ENCODE data around the gene HSPA5. TPM values are rescaled to one million over a fixed set of nuclear protein-coding genes. Genes with fewer than 3 reads are reported as not detected.
"Not testable (repeated sequence)": the region's sequence is repeated elsewhere in the genome, so short reads cannot be mapped to it uniquely, and the experiment has no call there.

The HSPA5 gene
- polyA plus RNA-seq (2013, experiment 1 of 2) = 258 TPM
- polyA plus RNA-seq (2013, experiment 2 of 2) = 242 TPM

GRCh38 chr9:125241000-125241862 is at the start of gene HSPA5:
Gene HSPA5 (minus strand): TSS chr9:125241343. CDS start chr9:125241126, 217 bp downstream.
- no peaks in the 10 kb centered on the region for H3K27me3 ChIP-seq (ENCODE audit: insufficient read depth, low read length)
- peaks cover 42% of the 10 kb centered on the region for H3K36me3 ChIP-seq (ENCODE audit: insufficient read depth, low read length)
- under 1% methylated on average over 59 of the region's 59 CpGs for WGBS

GRCh38 chr9:125286935-125287433 is 45.8 kb upstream of the HSPA5 start:
- H3K36me3 ChIP-seq (ENCODE audit: insufficient read depth, low read length); H3K9me3 ChIP-seq (ENCODE audit: insufficient read depth, low read depth, low read length); H3K4me1 ChIP-seq (ENCODE audit: insufficient read depth, low read length); H3K27ac ChIP-seq (ENCODE audit: low read depth, low read length); H3K4me3 ChIP-seq (ENCODE audit: low read length); H3K9ac ChIP-seq (ENCODE audit: low read depth, low read length); H3K27me3 ChIP-seq (ENCODE audit: insufficient read depth, low read length): not testable (repeated sequence)
- 96% methylated on average over 7 of the region's 7 CpGs for WGBS

More at GRCh38 chr9:125241000-125241862, at the start of gene HSPA5:
- Histone ChIP-seq H3K9me3 (ENCODE audit: insufficient read depth, low read depth, low read length) (no peaks in the 10 kb centered on the region), H3K9ac (ENCODE audit: low read depth, low read length) (peak within 1 kb of the TSS; percentile 97), H3K4me3 (ENCODE audit: low read length) (peak within 1 kb of the TSS; percentile 91), H3K27ac (ENCODE audit: low read depth, low read length) (peak within 1 kb of the TSS; percentile 88), H3K4me1 (ENCODE audit: insufficient read depth, low read length) (peaks cover 14% of the 10 kb centered on the region; the same call in 1 of the 2 replicates)

GRCh38 chr9:125284855-125285254 is 43.7 kb upstream of the HSPA5 start:
- WGBS = 100% methylated on average over 3 of the region's 3 CpGs
- H3K9me3 ChIP-seq (ENCODE audit: insufficient read depth, low read depth, low read length) = no peaks in the 10 kb centered on the region
- no peaks in the 10 kb centered on the region for H3K4me1 ChIP-seq (ENCODE audit: insufficient read depth, low read length)
- H3K27ac ChIP-seq (ENCODE audit: low read depth, low read length) = no peak overlapping the region
- no peaks in the 10 kb centered on the region for H3K27me3 ChIP-seq (ENCODE audit: insufficient read depth, low read length)
- H3K9ac ChIP-seq (ENCODE audit: low read depth, low read length) = no peak overlapping the region
- H3K36me3 ChIP-seq (ENCODE audit: insufficient read depth, low read length) = no peaks in the 10 kb centered on the region
- H3K4me3 ChIP-seq (ENCODE audit: low read length) = no peak overlapping the region

GRCh38 chr9:125280945-125281344 is 39.8 kb upstream of the HSPA5 start:
- H3K9ac ChIP-seq (ENCODE audit: low read depth, low read length) = no peak overlapping the region
- no peaks in the 10 kb centered on the region for H3K4me1 ChIP-seq (ENCODE audit: insufficient read depth, low read length)
- H3K9me3 ChIP-seq (ENCODE audit: insufficient read depth, low read depth, low read length) = no peaks in the 10 kb centered on the region
- WGBS = 93% methylated on average over 3 of the region's 4 CpGs
- no peaks in the 10 kb centered on the region for H3K27me3 ChIP-seq (ENCODE audit: insufficient read depth, low read length)
- H3K4me3 ChIP-seq (ENCODE audit: low read length) = no peak overlapping the region
- H3K27ac ChIP-seq (ENCODE audit: low read depth, low read length) = no peak overlapping the region
- H3K36me3 ChIP-seq (ENCODE audit: insufficient read depth, low read length) = no peaks in the 10 kb centered on the region

- Histone ChIP-seq H3K27ac (ENCODE audit: low read depth, low read length) (no peak overlapping the region), H3K27me3 (ENCODE audit: insufficient read depth, low read length) (no peaks in the 10 kb centered on the region), H3K4me1 (ENCODE audit: insufficient read depth, low read length) (peaks cover 7% of the 10 kb centered on the region; the same call in 1 of the 2 replicates), H3K9me3 (ENCODE audit: insufficient read depth, low read depth, low read length) (no peaks in the 10 kb centered on the region), H3K9ac (ENCODE audit: low read depth, low read length) (no peak overlapping the region), H3K4me3 (ENCODE audit: low read length) (no peak overlapping the region), H3K36me3 (ENCODE audit: insufficient read depth, low read length) (no peaks in the 10 kb centered on the region)
Measured at GRCh38 chr9:125277411-125277810, 36.3 kb upstream of the HSPA5 start.

GRCh38 chr9:125276771-125277170 is 35.6 kb upstream of the HSPA5 start:
- Histone ChIP-seq H3K27me3 (ENCODE audit: insufficient read depth, low read length) (no peaks in the 10 kb centered on the region), H3K36me3 (ENCODE audit: insufficient read depth, low read length) (no peaks in the 10 kb centered on the region)

GRCh38 chr9:125272697-125273096 is 31.6 kb upstream of the HSPA5 start:
- no peaks in the 10 kb centered on the region for H3K9me3 ChIP-seq (ENCODE audit: insufficient read depth, low read depth, low read length)
- no peak overlapping the region for H3K4me3 ChIP-seq (ENCODE audit: low read length)
- peaks cover 17% of the 10 kb centered on the region; the same call in 1 of the 2 replicates for H3K4me1 ChIP-seq (ENCODE audit: insufficient read depth, low read length)
- WGBS = 93% methylated on average over 3 of the region's 3 CpGs
- H3K27me3 ChIP-seq (ENCODE audit: insufficient read depth, low read length) = no peaks in the 10 kb centered on the region
- H3K9ac ChIP-seq (ENCODE audit: low read depth, low read length) = no peak overlapping the region
- no peaks in the 10 kb centered on the region for H3K36me3 ChIP-seq (ENCODE audit: insufficient read depth, low read length)
- H3K27ac ChIP-seq (ENCODE audit: low read depth, low read length) = peak overlapping the region; percentile 3; the same call in 1 of the 2 replicates

More at GRCh38 chr9:125276771-125277170, 35.6 kb upstream of the HSPA5 start:
- Histone ChIP-seq H3K9me3 (ENCODE audit: insufficient read depth, low read depth, low read length) (no peaks in the 10 kb centered on the region), H3K4me3 (ENCODE audit: low read length) (no peak overlapping the region), H3K9ac (ENCODE audit: low read depth, low read length) (no peak overlapping the region), H3K4me1 (ENCODE audit: insufficient read depth, low read length) (peaks cover 10% of the 10 kb centered on the region; the same call in 1 of the 2 replicates), H3K27ac (ENCODE audit: low read depth, low read length) (no peak overlapping the region)
- whole genome bisulfite sequencing = 89% methylated on average over 4 of the region's 4 CpGs

GRCh38 chr9:125271081-125271480 is 29.9 kb upstream of the HSPA5 start:
- H3K4me3 ChIP-seq (ENCODE audit: low read length) = no peak overlapping the region
- no peak overlapping the region for H3K9ac ChIP-seq (ENCODE audit: low read depth, low read length)
- H3K27ac ChIP-seq (ENCODE audit: low read depth, low read length) = peak overlapping the region; percentile 5; the same call in 1 of the 2 replicates
- no peaks in the 10 kb centered on the region for H3K27me3 ChIP-seq (ENCODE audit: insufficient read depth, low read length)
- H3K36me3 ChIP-seq (ENCODE audit: insufficient read depth, low read length) = no peaks in the 10 kb centered on the region
- H3K9me3 ChIP-seq (ENCODE audit: insufficient read depth, low read depth, low read length) = no peaks in the 10 kb centered on the region
- 93% methylated on average over 5 of the region's 5 CpGs for WGBS
- peaks cover 17% of the 10 kb centered on the region; the same call in 1 of the 2 replicates for H3K4me1 ChIP-seq (ENCODE audit: insufficient read depth, low read length)

- Histone ChIP-seq H3K27ac (ENCODE audit: low read depth, low read length) (no peak overlapping the region), H3K27me3 (ENCODE audit: insufficient read depth, low read length) (no peaks in the 10 kb centered on the region), H3K9me3 (ENCODE audit: insufficient read depth, low read depth, low read length) (no peaks in the 10 kb centered on the region), H3K4me3 (ENCODE audit: low read length) (no peak overlapping the region), H3K4me1 (ENCODE audit: insufficient read depth, low read length) (peaks cover 17% of the 10 kb centered on the region; the same call in 1 of the 2 replicates), H3K9ac (ENCODE audit: low read depth, low read length) (no peak overlapping the region), H3K36me3 (ENCODE audit: insufficient read depth, low read length) (no peaks in the 10 kb centered on the region)
- WGBS = 93% methylated on average over 1 of the region's 1 CpG
Measured at GRCh38 chr9:125269014-125269397, 27.9 kb upstream of the HSPA5 start.

- Histone ChIP-seq H3K27ac (ENCODE audit: low read depth, low read length) (no peak overlapping the region), H3K9ac (ENCODE audit: low read depth, low read length) (no peak overlapping the region), H3K36me3 (ENCODE audit: insufficient read depth, low read length) (0 out of 2 replicates have a peak, but pooled peaks cover 3% of the 10 kb centered on the region), H3K4me3 (ENCODE audit: low read length) (no peak overlapping the region), H3K4me1 (ENCODE audit: insufficient read depth, low read length) (peaks cover 17% of the 10 kb centered on the region; the same call in 1 of the 2 replicates), H3K27me3 (ENCODE audit: insufficient read depth, low read length) (no peaks in the 10 kb centered on the region), H3K9me3 (ENCODE audit: insufficient read depth, low read depth, low read length) (no peaks in the 10 kb centered on the region)
- WGBS = 92% methylated on average over 6 of the region's 6 CpGs
Measured at GRCh38 chr9:125268394-125269013, 27.4 kb upstream of the HSPA5 start.

- H3K9ac ChIP-seq (ENCODE audit: low read depth, low read length); H3K36me3 ChIP-seq (ENCODE audit: insufficient read depth, low read length); H3K27ac ChIP-seq (ENCODE audit: low read depth, low read length); H3K4me1 ChIP-seq (ENCODE audit: insufficient read depth, low read length); H3K27me3 ChIP-seq (ENCODE audit: insufficient read depth, low read length); H3K4me3 ChIP-seq (ENCODE audit: low read length); H3K9me3 ChIP-seq (ENCODE audit: insufficient read depth, low read depth, low read length): not testable (repeated sequence)
- 96% methylated on average over 7 of the region's 7 CpGs for WGBS
Measured at GRCh38 chr9:125264068-125264467, 22.9 kb upstream of the HSPA5 start.

Data from HUES64 (cell line).